ENCODE data around the gene UCK2. TPM values are rescaled to one million over a fixed set of nuclear protein-coding genes. Genes with fewer than 3 reads are reported as not detected.

UCK2 gene
- total and polyA plus RNA-seq, 2 of the 8 experiments (the other 6 are each of a cell fraction or from before 2014, with no cell fraction given): 103 to 109 TPM

DNA sequence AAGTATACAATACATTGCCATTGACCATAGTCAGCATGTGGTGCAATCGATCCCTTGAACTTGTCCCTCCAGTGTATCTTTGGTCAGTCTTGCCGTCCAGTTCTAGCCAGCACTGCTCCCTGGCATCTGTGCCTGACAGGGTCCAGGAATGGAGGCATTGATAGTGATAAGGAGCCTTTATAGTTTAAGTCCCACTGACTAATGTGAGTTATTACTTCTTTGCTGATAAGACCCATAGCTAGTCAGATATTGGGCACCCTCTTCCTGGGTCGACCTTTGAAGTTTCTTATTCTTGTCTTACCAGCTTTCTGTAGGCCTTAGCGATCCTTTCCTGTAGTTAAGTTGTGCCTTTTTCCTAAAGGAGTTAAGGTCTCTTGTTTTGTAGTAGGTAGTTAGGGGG, 13.0 kb downstream of the UCK2 start:
- POLR2A ChIA-PET (ENCODE audit: partially characterized antibody): interaction anchor here (12.5 kb wide), 1 partner anchor 12 kb away, joined by 114 read pairs; the partner anchor contains the start of gene UCK2
- Histone ChIP-seq H4K20me1 (replicated peaks in 1 of 2; ENCODE audit: control insufficient read depth in 1 of 2, insufficient read depth in 2 of 2, low read length in 2 of 2) (peaks cover 46 to 69% of the 10 kb centered on the region in 2 experiments), H4K8ac (ENCODE audit: extremely low read depth, insufficient read depth, low read length) (no peak overlapping the region), H3K4me3 (ENCODE audit: extremely low read depth in 1 of 4, insufficient read depth in 2 of 4, low read depth in 3 of 4, low read length in 4 of 4) (no peak overlapping the region), H2BK120ac (replicated peaks; ENCODE audit: low read depth, low read length) (no peak overlapping the region), H3K23ac (ENCODE audit: insufficient read length) (no peak overlapping the region), H3K79me1 (ENCODE audit: low read depth, low read length) (peaks cover 18% of the 10 kb centered on the region), H3K27ac (ENCODE audit: low read depth, low read length) (no peak overlapping the region), H3K18ac (ENCODE audit: extremely low read depth, low read length) (no peak overlapping the region), H2AK5ac (ENCODE audit: low read depth, low read length) (no peak overlapping the region), H3K27me3 (replicated peaks in 1 of 4; ENCODE audit: control insufficient read depth in 3 of 4, extremely low read depth in 1 of 4, insufficient read depth in 3 of 4, low read length in 3 of 4) (no peaks in the 10 kb centered on the region), H3K14ac (ENCODE audit: insufficient read length) (no peak overlapping the region), H3K56ac (replicated peaks; ENCODE audit: insufficient read length, low read depth, low read length) (no peak overlapping the region), H3K4me1 (replicated peaks in 1 of 4; ENCODE audit: control insufficient read depth in 3 of 4, insufficient read depth in 4 of 4, low read length in 3 of 4) (peaks cover 10 to 45% (median 23%) of the 10 kb centered on the region in 4 experiments), H2BK20ac (ENCODE audit: low read length) (no peak overlapping the region), H3K23me2 (ENCODE audit: low read depth, low read length) (no peaks in the 10 kb centered on the region), H3K9ac (replicated peaks in 1 of 4; ENCODE audit: extremely low read depth in 1 of 4, low read depth in 3 of 4, low read length in 3 of 4) (no peak overlapping the region), H2BK5ac (ENCODE audit: low read depth, low read length) (no peak overlapping the region), H2AFZ (ENCODE audit: low read length) (no peak overlapping the region), H3K9me3 (ENCODE audit: insufficient read depth in 2 of 2, low read depth in 1 of 2, low read length in 1 of 2) (no peaks in the 10 kb centered on the region), H3K79me2 (ENCODE audit: control insufficient read depth in 1 of 2, insufficient read depth in 2 of 2, low read length in 2 of 2) (peaks cover 72 to 100% of the 10 kb centered on the region in 2 experiments), H3K4ac (replicated peaks; ENCODE audit: insufficient read length, low read depth, low read length) (no peak overlapping the region), H4K5ac (ENCODE audit: insufficient read length, low read depth, low read length) (no peak overlapping the region), H3K36me3 (ENCODE audit: control insufficient read depth in 2 of 4, insufficient read depth in 4 of 4, low read length in 3 of 4) (peaks cover 0 to 9% (median 0%) of the 10 kb centered on the region in 4 experiments; a peak in 2 of 8 replicates), H2BK12ac (ENCODE audit: low read depth, low read length) (no peak overlapping the region), H2BK15ac (ENCODE audit: low read length) (no peak overlapping the region), H4K91ac (replicated peaks; ENCODE audit: insufficient read length, low read length) (no peak overlapping the region), H3K4me2 (ENCODE audit: insufficient read depth in 1 of 2, low read depth in 2 of 2, low read length in 2 of 2) (no peak overlapping the region)
- FAIRE-seq: no peak
- CTCF ChIA-PET (ENCODE audit: partially characterized antibody): no interaction called here
- no peak for DNase-seq (ENCODE audit: low read depth in 1 of 2, low spot score in 2 of 2)
- 78% methylated on average over 4 of the region's 4 CpGs; no CpG with 5 or more reads in 1 of the 2 experiments for WGBS, 2 experiments (ENCODE audit: extremely low coverage in 1 of 2, insufficient coverage in 1 of 2, insufficient read length in 1 of 2, insufficient replicate concordance in 2 of 2, low coverage in 1 of 2, low lambda C conversion rate in 2 of 2, missing lambda C conversion rate in 1 of 2)
- TF ChIP-seq SIX5 (IDR thresholded peaks at IDR 0.05; ENCODE audit: low read depth, low read length): no peak
- TF ChIP-seq TEAD4 (IDR thresholded peaks at IDR 0.05; ENCODE audit: low read depth, low read length): no peak
- no peak for TF ChIP-seq CHD1 (IDR thresholded peaks at IDR 0.05; ENCODE audit: low read depth, low read length)
- TF ChIP-seq HDAC2 (IDR thresholded peaks at IDR 0.05; ENCODE audit: borderline replicate concordance in 1 of 2, low read depth in 2 of 2, low read length in 2 of 2): no peak
- no peak for TF ChIP-seq YY1 (IDR thresholded peaks at IDR 0.05; ENCODE audit: low read depth, low read length)
- TF ChIP-seq RNF2 (IDR thresholded peaks at IDR 0.05; ENCODE audit: borderline replicate concordance, low read depth, low read length, missing control alignments, poor library complexity, severe bottlenecking): no peak
- no peak for TF ChIP-seq MAFK (IDR thresholded peaks at IDR 0.05; ENCODE audit: low read depth, low read length)
- no peak for TF ChIP-seq CTBP2 (IDR thresholded peaks at IDR 0.05; ENCODE audit: borderline replicate concordance, insufficient read depth, insufficient read length, low read length)
- no peak for TF ChIP-seq JUND (IDR thresholded peaks at IDR 0.05; ENCODE audit: low read length)
- no peak for TF ChIP-seq NANOG (IDR thresholded peaks at IDR 0.05; ENCODE audit: insufficient read depth, low read depth, low read length, poor library complexity, severe bottlenecking)
- TF ChIP-seq CBX5 (IDR thresholded peaks at IDR 0.05; ENCODE audit: low read depth, low read length): no peak
- no peak for TF ChIP-seq E2F6 (IDR thresholded peaks at IDR 0.05)
- TF ChIP-seq POLR2A (IDR thresholded peaks at IDR 0.05; ENCODE audit: control extremely low read depth in 1 of 2, low read depth in 2 of 2, low read length in 2 of 2): no peak
- no peak for TF ChIP-seq RFX5 (IDR thresholded peaks at IDR 0.05; ENCODE audit: borderline replicate concordance, low read depth, low read length)

Data from H1 (cell line).